IMR-90 (cell line): ENCODE results near the gene CCL28.

Source experiments
- BHLHE40 ChIP-seq: fragments of 150-350 bp; IDR thresholded peaks from 2 replicates; pipeline ENCODE4 v1.6.1; 2016; ENCODE audit warnings: mild to moderate bottlenecking, low read depth, low read length
- CEBPB ChIP-seq: IDR thresholded peaks from 2 replicates; pipeline ENCODE4 v1.6.1; 2012; ENCODE audit warnings: low read depth, low read length, improper control_type of control experiment
- FOS ChIP-seq: fragments of 150-350 bp; IDR thresholded peaks from 2 replicates; pipeline ENCODE4 v1.6.1; 2016; ENCODE audit warnings: low read depth, low read length
- MAFK ChIP-seq: IDR thresholded peaks from 2 replicates; pipeline ENCODE4 v1.6.1; 2012; ENCODE audit warnings: low read depth, low read length, improper control_type of control experiment
- MAZ ChIP-seq: IDR thresholded peaks from 2 replicates; pipeline ENCODE4 v1.6.1; 2012; ENCODE audit warnings: low read depth, mild to moderate bottlenecking, low read length, improper control_type of control experiment, moderate library complexity, borderline replicate concordance
- MXI1 ChIP-seq: IDR thresholded peaks from 2 replicates; pipeline ENCODE4 v1.6.1; 2012; ENCODE audit warnings: low read depth, mild to moderate bottlenecking, low read length, moderate library complexity, borderline replicate concordance
- POLR2A ChIP-seq: IDR thresholded peaks from 2 replicates; pipeline ENCODE4 v1.6.1; 2012; ENCODE audit warnings: mild to moderate bottlenecking, low read depth, low read length
- RAD21 ChIP-seq: IDR thresholded peaks from 2 replicates; pipeline ENCODE4 v1.6.1; 2012; ENCODE audit warnings: low read length, improper control_type of control experiment
- RCOR1 ChIP-seq: IDR thresholded peaks from 2 replicates; pipeline ENCODE4 v1.6.1; 2012; ENCODE audit warnings: mild to moderate bottlenecking, low read length, improper control_type of control experiment; ENCODE audit not compliant: insufficient replicate concordance
- RFX5 ChIP-seq: IDR thresholded peaks from 2 replicates; pipeline ENCODE4 v1.8.0; 2012; ENCODE audit warnings: low read depth, mild to moderate bottlenecking, low read length, moderate library complexity
- SMC3 ChIP-seq: fragments of 150-350 bp; IDR thresholded peaks from 2 replicates; pipeline ENCODE4 v1.6.1; 2016; ENCODE audit warnings: low read depth, mild to moderate bottlenecking, antibody characterized with exemption, low read length, moderate library complexity
- USF2 ChIP-seq: fragments of 150-350 bp; IDR thresholded peaks from 2 replicates; pipeline ENCODE4 v1.6.1; 2017; ENCODE audit warnings: mild to moderate bottlenecking, antibody characterized with exemption, low read length, low read depth
- TF ChIP-seq, protein P1 (sequence below): conservative IDR thresholded peaks from 2 replicates; pipeline ENCODE4 v1.5.1; 2012; ENCODE audit warnings: mild to moderate bottlenecking, low read depth, low read length, improper control_type of control experiment

DNA sequence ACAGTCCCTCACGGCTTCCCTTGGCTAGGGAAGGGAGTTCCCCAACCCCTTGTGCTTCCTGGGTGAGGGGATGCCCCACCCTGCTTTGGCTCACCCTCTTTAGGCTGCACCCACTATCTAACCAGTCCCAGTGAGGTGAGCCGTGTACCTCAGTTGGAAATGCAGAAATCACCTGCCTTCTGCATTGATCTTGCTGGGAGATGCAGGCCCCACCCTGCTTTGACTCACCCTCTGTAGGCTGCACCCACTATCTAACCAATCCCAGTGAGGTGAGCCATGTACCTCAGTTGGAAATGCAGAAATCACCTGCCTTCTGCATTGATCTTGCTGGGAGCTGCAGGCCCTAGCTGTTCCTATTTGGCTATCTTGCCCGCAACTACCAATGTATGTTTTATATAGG lies 44.7 kb downstream of the CCL28 start:
- TF ChIP-seq SMC3, result no peak
- TF ChIP-seq, protein P1, sequence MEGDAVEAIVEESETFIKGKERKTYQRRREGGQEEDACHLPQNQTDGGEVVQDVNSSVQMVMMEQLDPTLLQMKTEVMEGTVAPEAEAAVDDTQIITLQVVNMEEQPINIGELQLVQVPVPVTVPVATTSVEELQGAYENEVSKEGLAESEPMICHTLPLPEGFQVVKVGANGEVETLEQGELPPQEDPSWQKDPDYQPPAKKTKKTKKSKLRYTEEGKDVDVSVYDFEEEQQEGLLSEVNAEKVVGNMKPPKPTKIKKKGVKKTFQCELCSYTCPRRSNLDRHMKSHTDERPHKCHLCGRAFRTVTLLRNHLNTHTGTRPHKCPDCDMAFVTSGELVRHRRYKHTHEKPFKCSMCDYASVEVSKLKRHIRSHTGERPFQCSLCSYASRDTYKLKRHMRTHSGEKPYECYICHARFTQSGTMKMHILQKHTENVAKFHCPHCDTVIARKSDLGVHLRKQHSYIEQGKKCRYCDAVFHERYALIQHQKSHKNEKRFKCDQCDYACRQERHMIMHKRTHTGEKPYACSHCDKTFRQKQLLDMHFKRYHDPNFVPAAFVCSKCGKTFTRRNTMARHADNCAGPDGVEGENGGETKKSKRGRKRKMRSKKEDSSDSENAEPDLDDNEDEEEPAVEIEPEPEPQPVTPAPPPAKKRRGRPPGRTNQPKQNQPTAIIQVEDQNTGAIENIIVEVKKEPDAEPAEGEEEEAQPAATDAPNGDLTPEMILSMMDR, result no peak
- no peak for TF ChIP-seq USF2
- TF ChIP-seq MAZ, result no peak
- no peak for TF ChIP-seq MAFK
- no peak for TF ChIP-seq POLR2A
- no peak for TF ChIP-seq RAD21
- TF ChIP-seq MXI1, result no peak
- no peak for TF ChIP-seq CEBPB
- TF ChIP-seq RFX5, result no peak
- no peak for TF ChIP-seq BHLHE40
- no peak for TF ChIP-seq FOS
- TF ChIP-seq RCOR1, result no peak
